Right lobe of liver (tissue), 6 donors: ENCODE results near the gene CC2D2A. TPM values are rescaled to one million over a fixed set of nuclear protein-coding genes. Genes with fewer than 3 reads are reported as not detected.

Experiments
- ATAC-seq, 4 donors: fragments of 200-7000 bp; cut with Tn5 transposase; one replicate each; pipeline ENCODE4 v1.9.1; 2020; ENCODE audit warnings: mild to moderate bottlenecking in 4 of 4, moderate library complexity in 4 of 4
- DNase-seq, 3 donors: peaks; one replicate each; pipeline ENCODE4 v3.0.0-alpha.2; 2020
- H3K27ac ChIP-seq, 3 donors: fragments of 200-600 bp; one replicate each; pipeline ENCODE4 v1.8.0; 2022
- H3K27me3 ChIP-seq, 2 donors: fragments of 200-600 bp; one replicate each; pipeline ENCODE4 v1.8.0; 2022
- H3K36me3 ChIP-seq, 4 donors: fragments of 200-600 bp; sonication (generic) in 1 of 4; one replicate each; pipeline versions ENCODE4 v1.5.1 to v1.8.0; 2017 to 2022; ENCODE audit warnings: control low read depth in 1 of 4
- H3K4me1 ChIP-seq, 4 donors: fragments of 200-600 bp; sonication (generic) in 1 of 4; one replicate each; pipeline versions ENCODE4 v1.5.1 to v1.8.0; 2017 to 2022; ENCODE audit warnings: control low read depth in 1 of 4
- H3K4me3 ChIP-seq, 3 donors: fragments of 200-600 bp; one replicate each; pipeline ENCODE4 v1.8.0; 2022
- H3K9me3 ChIP-seq, 4 donors: fragments of 200-600 bp; sonication (generic) in 1 of 4; one replicate each; pipeline versions ENCODE4 v1.5.1 to v1.8.0; 2017 to 2022; ENCODE audit warnings: control low read depth in 1 of 4
- CTCF ChIP-seq, 4 donors: fragments of 200-600 bp in 3 of 4; fragments of 450-650 bp in 1 of 4; IDR thresholded peaks; one replicate each; pipeline versions ENCODE4 v1.5.1 to v1.8.0; 2016 to 2022; ENCODE audit warnings: antibody characterized with exemption in 4 of 4, mild to moderate bottlenecking in 2 of 4
- POLR2A ChIP-seq: fragments of 450-650 bp; IDR thresholded peaks from one replicate; pipeline ENCODE4 v1.6.1; 2017; ENCODE audit warnings: antibody characterized with exemption, mild to moderate bottlenecking
- WGBS: methylation state at CpG from one replicate; pipeline ENCODE4 v1.1.6; 2018; ENCODE audit warnings: low coverage, low lambda C conversion rate; ENCODE audit not compliant: insufficient coverage; ENCODE audit errors: missing lambda C conversion rate; 5-methylcytosine and 5-hydroxymethylcytosine counted together
- intact Hi-C, 2 donors: fragments of 100-400 bp; cut with DNase I; formaldehyde crosslinking; loops; one replicate each; pipeline versions ENCODE4 v1.11.2 to v1.14.1; 2022
- total RNA-seq, 6 experiments: library from RNA; depleted of rRNA in 2 of 6; stranded (reverse); fragments of >200 nt in 2 of 6; fragmentation: NEBNext Ultra II Directional in 3 of 6; extraction: Animal tissue kit (Norgen Biotek cat#: 25700) in 3 of 6; gene quantifications; one replicate each; pipeline versions ENCODE4 v1.1.0 to v1.2.4, GENCODE V29; 2016 to 2023
- donor health status: DM: no; HTN: yes; CAD: no.
- donor health status: DM: no; HTN: no; CAD: no.
- donor health status: DM: no; HTN: no; CAD: no.
- donor health status: DM: no; HTN: yes; CAD: no.
- donor health status: DM: no; HTN: yes; CAD: no.

CC2D2A gene
- total RNA-seq, 6 experiments from 2014 or later: 1.7 to 6.5 (median 3.2) TPM

- Histone ChIP-seq H3K27me3 (no peaks in the 10 kb centered on the region), H3K4me1 (no peaks in the 10 kb centered on the region), H3K4me3 (no peak overlapping the region), H3K36me3 (no peaks in the 10 kb centered on the region), H3K27ac (no peak overlapping the region), H3K9me3 (no peaks in the 10 kb centered on the region)
- 43% methylated on average over 4 of the region's 4 CpGs for WGBS
- no peak for DNase-seq
- intact Hi-C loops: no loop called here
- TF ChIP-seq CTCF (IDR thresholded peaks at IDR 0.05): no peak
- TF ChIP-seq POLR2A: no peak
- ATAC-seq: peak in 2 of 4 donors; percentile 43 to 52
These were observed 24.7 kb upstream of the CC2D2A start for GRCh38 chr4:15444879-15445547.

- intact Hi-C loops: loop anchor here in 1 of 2 donors (10.0 kb wide), 1 partner anchor 217 kb away; no protein-coding TSS in a partner anchor
- Histone ChIP-seq H3K4me3 (no peak overlapping the region), H3K27ac (no peak overlapping the region), H3K27me3 (no peaks in the 10 kb centered on the region), H3K9me3 (no peaks in the 10 kb centered on the region), H3K36me3 (no peaks in the 10 kb centered on the region), H3K4me1 (peaks cover 0 to 11% (median 2%) of the 10 kb centered on the region in 4 donors)
- 67% methylated on average over 1 of the region's 1 CpG for WGBS
- ATAC-seq: peak; percentile 26 to 50 (median 46)
- no peak for TF ChIP-seq CTCF (IDR thresholded peaks at IDR 0.05)
- TF ChIP-seq POLR2A: no peak
- no peak for DNase-seq
These were observed 18.4 kb upstream of the CC2D2A start for GRCh38 chr4:15451181-15451865.

GRCh38 chr4:15451866-15452765, 17.6 kb upstream of the CC2D2A start:
- intact Hi-C loops: loop anchor here in 1 of 2 donors (10.0 kb wide), 1 partner anchor 217 kb away; no protein-coding TSS in a partner anchor

More at GRCh38 chr4:15451866-15452765, 17.6 kb upstream of the CC2D2A start:
- Histone ChIP-seq H3K4me1 (peaks cover 0 to 11% (median 2%) of the 10 kb centered on the region in 4 donors), H3K36me3 (no peaks in the 10 kb centered on the region), H3K4me3 (no peak overlapping the region), H3K27ac (no peak overlapping the region), H3K9me3 (no peaks in the 10 kb centered on the region), H3K27me3 (no peaks in the 10 kb centered on the region)
- ATAC-seq (no peak), DNase-seq (no peak)
- no peak for TF ChIP-seq POLR2A
- no peak for TF ChIP-seq CTCF (IDR thresholded peaks at IDR 0.05)
- 56% methylated on average over 4 of the region's 4 CpGs for WGBS
